NCI-H226 (cell line): ENCODE data around the gene SRPK3.
"Not testable (repeated sequence)": the region's sequence is repeated elsewhere in the genome, so short reads cannot be mapped to it uniquely, and the experiment has no call there.

Experiments used
- DNase-seq: peaks from one replicate; pipeline ENCODE4 v3.0.0-alpha.2; 2015

The SRPK3 gene

DNA sequence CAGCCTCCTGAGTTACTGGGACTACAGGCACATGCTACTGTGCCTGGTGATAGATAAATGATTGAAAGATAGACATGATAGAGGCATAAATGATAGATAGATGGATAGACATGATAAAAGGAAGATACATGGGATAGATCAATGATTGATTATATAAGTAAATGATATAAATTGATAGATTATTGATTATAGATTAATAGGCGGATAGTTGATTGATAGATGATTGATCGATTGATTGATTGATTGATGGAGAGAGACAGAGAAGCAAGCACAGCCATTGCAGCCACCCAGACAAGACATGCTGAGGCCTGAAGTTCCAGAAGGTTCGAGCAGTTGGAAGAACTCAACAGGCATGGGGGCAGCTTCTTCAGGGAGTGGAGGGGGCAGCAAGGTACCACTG lies 34.5 kb upstream of the SRPK3 start:
- DNase-seq = no peak

DNA sequence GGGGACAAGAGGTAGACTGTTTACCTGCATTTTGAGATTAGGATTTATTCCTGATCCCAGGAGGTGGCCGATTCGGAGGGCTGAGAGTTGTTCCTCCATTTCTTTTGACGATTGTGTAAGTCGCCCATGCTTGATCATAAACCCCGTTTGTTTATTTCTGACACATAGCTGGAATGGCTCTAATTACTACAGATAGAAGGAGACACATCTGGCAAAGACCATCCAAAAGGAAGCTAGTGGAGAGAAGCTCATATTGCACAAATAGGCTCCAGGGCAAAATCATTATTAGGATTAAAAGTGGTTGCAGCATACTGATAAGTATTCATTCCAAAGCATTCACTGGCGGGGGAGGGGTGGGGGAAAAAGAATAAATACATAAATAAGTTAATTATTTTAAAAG lies 33.9 kb upstream of the SRPK3 start:
- not testable (repeated sequence) for DNase-seq

DNA sequence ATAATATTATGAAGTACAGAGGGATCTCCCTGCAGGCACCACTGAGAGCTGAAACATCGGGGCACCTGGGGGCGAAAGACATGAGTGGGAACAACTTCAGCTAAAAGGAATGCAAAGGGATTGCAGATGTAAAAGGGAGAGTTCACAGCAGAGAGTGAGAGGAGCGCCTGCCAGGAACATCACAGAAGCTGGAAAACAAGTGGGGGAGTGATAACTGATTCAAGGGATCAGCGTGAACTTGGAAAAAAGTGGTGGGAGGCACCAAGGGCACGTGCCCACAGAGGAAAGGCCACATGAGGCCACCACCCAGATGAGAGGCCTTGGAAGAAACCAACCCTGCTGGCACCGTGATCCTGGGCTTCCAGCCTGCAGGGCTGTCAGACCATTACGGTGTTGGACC lies 31.8 kb upstream of the SRPK3 start:
- not testable (repeated sequence) for DNase-seq

GRCh38 chrX:153750127-153750774 lies 30.6 kb upstream of the SRPK3 start:
- DNase-seq = no peak

DNA sequence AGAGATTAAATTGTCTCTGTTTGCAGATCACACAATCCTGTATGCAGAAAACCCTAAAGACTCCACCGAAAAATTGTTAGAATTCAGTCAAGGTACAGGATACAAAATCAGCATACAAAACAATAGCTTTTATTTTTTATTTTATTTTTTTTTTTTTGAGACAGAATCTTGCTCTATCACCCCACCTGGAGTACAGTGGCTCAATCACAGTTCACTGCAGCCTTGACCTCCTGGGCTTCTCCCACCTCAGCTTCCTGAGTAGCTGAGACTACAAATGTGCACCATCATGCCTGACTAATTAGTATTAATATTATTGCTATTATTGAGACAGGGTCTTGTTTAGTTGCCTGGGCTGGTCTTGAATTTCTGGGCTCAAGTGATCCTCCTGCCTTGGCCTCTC lies 25.7 kb upstream of the SRPK3 start:
- no peak for DNase-seq

GRCh38 chrX:153761863-153762262 lies 19.0 kb upstream of the SRPK3 start:
- DNase-seq = no peak

- DNase-seq = no peak
Observed at GRCh38 chrX:153762626-153763173, 18.1 kb upstream of the SRPK3 start.

- no peak for DNase-seq
Observed at GRCh38 chrX:153763298-153763932, 17.4 kb upstream of the SRPK3 start.

- DNase-seq = peak; percentile 62
Observed at GRCh38 chrX:153763989-153764755, 16.7 kb upstream of the SRPK3 start, which contains the start of gene PLXNB3. Gene PLXNB3 (plus strand): TSS chrX:153764249. CDS start chrX:153765536, 1,287 bp downstream.

DNA sequence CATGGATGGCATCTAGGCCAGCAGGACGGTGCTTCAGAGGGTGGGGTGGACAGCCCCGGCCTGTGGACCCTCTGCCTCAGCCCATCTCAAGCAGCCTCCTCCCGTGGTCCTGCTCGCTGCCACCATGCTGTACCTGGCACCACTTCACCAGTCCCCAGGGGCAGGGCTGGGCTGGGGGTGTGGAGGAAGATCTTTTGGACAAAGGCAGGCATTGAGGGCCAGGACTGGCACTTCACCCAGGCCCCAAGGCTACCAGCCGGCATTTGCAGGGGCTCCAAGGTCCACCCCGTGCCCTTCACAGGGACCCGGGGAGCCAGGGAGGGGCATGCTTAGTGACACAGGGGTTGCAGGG lies 16.1 kb upstream of the SRPK3 start:
- DNase-seq = no peak

DNA sequence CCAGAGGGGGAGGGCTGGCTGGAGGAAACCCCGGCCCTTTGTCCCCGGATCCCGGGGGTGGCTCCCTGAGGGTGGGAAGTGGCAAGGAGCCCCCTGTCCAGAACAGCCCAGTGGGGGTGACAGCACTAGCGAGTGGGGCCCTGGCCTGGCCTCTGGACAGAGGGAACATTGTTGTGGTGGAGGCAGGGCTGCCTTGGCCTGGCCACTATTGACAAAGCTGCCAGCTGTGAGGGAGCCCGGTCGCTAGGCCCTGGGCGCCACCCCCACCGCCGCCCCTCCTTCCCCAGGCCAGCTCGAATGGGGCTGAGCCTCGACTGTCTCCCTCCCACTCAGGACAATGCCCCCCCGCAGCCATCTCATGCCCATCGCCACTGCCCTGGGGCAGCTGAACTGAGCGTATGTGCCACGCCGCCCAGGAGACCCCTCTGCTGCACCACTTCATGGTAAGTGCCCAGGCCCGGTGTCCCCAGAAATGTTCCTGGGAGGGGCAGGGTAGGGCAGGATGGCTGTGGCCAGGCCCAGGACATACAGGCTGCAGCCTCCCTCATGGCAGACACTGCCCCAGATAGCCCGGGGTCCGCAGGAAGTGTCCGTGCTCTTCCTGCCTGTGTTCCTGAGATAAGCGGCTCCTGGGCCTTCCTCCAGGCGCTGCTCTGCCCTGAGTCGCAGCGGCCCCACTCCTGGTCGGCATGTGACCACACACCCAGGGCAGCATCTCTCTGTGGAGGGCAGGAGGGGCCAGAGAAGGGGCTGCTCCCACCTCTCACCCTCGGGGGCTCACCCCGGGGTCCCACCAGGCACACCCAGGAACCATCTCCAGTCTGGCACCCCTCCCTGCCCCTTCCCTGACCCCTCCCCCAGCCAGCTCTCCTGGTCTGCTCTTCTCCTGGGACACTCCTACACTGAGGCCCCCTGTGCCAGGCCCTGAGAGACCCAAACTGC lies 15.4 kb upstream of the SRPK3 start:
- DNase-seq = no peak

DNA sequence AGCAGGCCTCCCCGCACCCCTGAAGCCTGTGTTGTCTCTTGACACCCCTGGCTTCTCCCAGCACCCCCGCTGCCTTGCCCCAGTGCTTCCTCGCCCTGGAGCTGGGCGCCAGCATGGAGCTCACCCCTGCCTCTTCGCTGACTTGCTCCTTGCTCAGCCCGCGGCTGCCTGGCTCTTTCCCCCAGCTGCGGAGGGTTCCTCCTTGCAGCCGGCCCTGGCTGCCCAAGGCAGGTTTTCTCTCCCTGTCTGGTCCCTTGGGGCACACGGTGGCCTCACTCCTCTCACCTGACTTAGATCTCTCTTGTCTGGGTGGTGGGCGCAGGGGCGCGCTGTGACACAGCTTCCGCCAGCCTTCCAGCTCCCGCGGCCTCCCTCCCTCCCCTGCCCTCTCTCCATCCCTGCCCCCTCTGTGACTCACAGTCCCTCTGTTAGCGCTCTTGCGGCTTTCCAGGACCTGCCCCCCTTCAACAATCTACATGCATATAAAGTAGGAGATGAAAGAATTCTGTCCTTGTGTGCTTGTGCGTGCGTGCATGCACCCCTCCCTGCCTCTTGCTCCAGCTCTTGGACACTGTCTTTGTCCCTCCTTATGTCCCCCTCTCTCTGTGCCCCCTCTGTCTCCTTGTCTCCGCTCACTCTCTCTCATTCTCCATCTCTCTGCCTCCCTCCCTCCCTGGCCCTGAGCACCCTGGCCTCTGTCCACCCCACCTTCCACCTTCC lies 14.6 kb upstream of the SRPK3 start:
- no peak for DNase-seq

DNA sequence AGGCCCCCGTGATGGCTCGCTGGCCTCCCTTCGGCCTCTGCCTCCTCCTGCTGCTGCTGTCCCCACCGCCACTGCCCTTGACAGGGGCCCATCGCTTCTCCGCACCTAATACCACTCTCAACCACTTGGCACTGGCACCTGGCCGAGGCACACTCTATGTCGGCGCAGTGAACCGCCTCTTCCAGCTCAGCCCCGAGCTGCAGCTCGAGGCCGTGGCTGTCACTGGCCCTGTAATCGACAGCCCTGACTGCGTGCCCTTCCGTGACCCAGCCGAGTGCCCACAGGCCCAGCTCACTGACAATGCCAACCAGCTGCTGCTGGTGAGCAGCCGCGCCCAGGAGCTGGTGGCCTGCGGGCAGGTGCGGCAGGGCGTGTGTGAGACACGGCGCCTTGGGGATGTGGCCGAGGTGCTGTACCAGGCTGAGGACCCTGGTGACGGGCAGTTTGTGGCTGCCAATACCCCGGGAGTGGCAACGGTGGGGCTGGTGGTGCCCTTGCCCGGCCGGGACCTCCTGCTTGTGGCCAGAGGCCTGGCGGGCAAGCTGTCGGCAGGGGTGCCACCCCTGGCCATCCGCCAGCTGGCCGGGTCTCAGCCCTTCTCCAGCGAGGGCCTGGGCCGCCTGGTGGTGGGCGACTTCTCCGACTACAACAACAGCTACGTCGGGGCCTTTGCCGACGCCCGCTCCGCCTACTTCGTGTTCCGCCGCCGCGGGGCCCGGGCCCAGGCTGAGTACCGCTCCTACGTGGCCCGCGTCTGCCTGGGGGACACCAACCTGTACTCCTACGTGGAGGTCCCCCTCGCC lies 13.8 kb upstream of the SRPK3 start:
- no peak for DNase-seq

DNA sequence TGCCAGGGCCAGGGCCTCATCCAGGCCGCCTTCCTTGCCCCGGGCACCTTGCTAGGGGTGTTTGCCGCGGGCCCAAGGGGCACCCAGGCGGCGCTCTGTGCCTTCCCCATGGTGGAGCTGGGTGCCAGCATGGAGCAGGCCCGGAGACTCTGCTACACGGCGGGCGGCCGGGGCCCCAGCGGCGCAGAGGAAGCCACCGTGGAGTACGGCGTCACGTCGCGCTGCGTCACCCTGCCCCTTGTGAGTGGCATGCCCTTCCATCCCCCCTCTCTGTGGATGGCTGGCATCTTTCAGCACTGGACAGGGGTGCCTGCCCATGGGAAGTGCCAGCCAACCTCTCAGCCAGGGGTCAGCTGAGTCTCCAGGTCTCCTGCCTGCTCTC lies 13.2 kb upstream of the SRPK3 start:
- DNase-seq = no peak

GRCh38 chrX:153768311-153769157 lies 12.3 kb upstream of the SRPK3 start:
- no peak for DNase-seq

DNA sequence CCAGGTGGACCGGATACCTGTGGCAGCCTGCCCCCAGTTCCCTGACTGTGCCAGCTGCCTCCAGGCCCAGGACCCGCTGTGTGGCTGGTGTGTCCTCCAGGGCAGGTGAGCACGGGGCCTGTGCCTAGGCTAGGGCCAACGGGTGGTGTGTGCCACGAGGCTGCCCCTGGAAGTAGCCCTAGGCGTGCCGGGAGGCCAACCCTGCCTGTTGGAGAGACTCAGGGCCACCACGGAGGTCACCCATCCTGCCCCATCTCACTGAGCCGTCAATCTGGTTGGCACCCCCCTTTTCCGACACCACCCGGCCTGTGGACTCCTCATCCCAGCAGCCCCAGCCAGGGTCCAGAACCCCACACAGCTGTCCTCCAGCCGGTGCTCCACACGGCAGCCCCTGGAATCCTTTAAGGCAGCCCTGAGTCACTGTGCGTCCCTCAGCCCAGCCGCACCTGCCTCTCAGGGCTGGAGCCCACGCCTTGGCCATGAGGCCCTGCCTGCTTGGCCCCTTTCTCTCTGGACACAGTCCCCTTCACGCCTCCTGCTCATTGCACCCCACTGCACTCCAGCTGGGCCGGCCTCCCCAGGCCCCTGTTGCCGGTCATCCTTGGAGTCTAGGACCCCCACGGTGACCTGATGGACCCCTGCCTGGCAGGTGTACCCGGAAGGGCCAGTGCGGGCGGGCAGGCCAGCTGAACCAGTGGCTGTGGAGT lies 11.5 kb upstream of the SRPK3 start:
- DNase-seq = no peak

DNA sequence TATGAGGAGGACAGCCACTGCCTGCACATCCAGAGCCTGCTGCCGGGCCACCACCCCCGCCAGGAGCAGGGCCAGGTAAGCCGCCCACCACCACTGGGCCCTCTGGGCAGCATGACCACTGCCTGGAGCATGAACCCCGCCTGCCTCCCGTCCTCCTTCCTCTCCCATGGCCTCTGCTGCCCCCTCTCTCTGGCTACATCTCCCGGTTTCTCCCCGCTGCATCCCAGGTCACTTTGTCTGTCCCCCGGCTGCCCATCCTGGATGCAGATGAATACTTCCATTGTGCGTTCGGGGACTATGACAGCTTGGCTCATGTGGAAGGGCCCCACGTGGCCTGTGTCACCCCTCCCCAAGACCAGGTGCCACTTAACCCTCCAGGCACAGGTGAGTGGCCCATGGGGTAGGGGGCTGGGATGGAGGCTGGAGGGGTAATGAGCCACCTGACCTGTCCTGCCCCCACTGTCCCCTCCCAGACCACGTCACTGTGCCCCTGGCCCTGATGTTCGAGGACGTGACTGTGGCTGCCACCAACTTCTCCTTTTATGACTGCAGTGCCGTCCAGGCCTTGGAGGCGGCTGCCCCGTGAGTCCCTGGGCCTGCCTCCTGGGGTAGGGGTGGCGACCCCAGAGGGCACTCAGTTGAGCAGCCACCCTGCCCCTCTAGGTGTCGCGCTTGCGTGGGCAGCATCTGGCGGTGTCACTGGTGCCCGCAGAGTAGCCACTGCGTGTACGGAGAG lies 10.8 kb upstream of the SRPK3 start:
- no peak for DNase-seq

DNA sequence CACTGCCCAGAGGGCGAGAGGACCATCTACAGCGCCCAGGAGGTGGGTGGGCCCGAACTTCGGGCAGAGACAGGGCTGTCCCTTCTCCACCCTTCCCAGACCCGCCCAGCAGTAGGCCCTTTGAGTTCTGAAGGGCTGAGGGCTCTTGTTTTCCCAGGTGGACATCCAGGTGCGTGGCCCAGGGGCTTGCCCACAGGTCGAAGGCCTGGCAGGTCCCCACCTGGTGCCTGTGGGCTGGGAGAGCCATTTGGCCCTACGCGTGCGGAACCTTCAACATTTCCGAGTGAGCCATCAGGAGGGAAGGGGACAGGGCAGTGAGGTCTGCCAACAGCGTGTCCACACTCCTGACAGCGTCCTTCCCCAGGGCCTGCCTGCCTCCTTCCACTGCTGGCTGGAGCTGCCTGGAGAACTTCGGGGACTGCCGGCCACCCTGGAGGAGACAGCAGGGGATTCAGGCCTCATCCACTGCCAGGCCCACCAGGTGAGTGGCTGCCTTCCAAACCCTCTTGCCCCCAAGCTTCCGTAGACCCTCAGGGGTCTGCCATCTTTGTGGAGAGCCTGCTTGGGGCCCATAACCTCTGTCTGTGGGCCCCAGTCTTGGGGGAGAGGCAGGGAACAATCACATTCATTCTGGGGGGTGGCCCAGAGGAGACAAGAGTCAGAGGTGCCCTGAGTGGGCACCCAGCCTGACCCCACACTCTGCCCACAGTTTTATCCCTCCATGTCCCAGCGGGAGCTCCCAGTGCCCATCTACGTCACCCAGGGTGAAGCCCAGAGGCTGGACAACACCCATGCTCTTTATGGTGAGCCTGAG lies 10.0 kb upstream of the SRPK3 start:
- no peak for DNase-seq
